K562 (cell line): Measurements from ENCODE around the gene IMMP2L. TPM values are rescaled to one million over a fixed set of nuclear protein-coding genes. Genes with fewer than 3 reads are reported as not detected.

Source experiments
- MITF ChIP-seq: IDR thresholded peaks from 2 replicates; pipeline ENCODE4 v1.6.1; 2014; ENCODE audit warnings: antibody characterized with exemption
- RBFOX2 ChIP-seq: fragments of 200-400 bp; formaldehyde crosslinking; IDR thresholded peaks from 2 replicates; pipeline ENCODE4 v1.6.1; 2017; ENCODE audit warnings: low read depth, mild to moderate bottlenecking, low read length, moderate library complexity
- RHOXF2B ChIP-seq: fragments of 250-450 bp; sonication (Bioruptor Pico); conservative IDR thresholded peaks from 2 replicates; pipeline ENCODE4 v1.5.1; 2021
- SMARCA4 ChIP-seq: fragments of 450-650 bp; IDR thresholded peaks from 2 replicates; pipeline ENCODE4 v1.6.1; 2016
- ZNF224 ChIP-seq: sonication (generic); formaldehyde crosslinking; IDR thresholded peaks from 2 replicates; pipeline ENCODE4 v1.8.0; 2022; ENCODE audit warnings: mild to moderate bottlenecking, missing genetic modification reagents
- ZNF512 ChIP-seq: IDR thresholded peaks from 2 replicates; pipeline ENCODE4 v1.6.1; 2016; ENCODE audit warnings: missing genetic modification characterization, missing compliant biosample characterization
- ZNF695 ChIP-seq: fragments of 450-650 bp; formaldehyde crosslinking; IDR thresholded peaks from 2 replicates; pipeline ENCODE4 v1.4.0; 2020; ENCODE audit warnings: mild to moderate bottlenecking, moderate library complexity
- polyA plus RNA-seq, 8 experiments: library from polyadenylated mRNA; depleted of rRNA in 4 of 8; stranded (reverse) in 5 of 8; unstranded in 3 of 8; fragments of >200 nt; fragmentation: Nextera tagmentation in 2 of 8; fragmentation: Illumina TruSeq in 1 of 8; extraction: Ambion mirVana in 2 of 8; extraction: Trizol in 1 of 8; gene quantifications; 2 replicates each; pipeline versions ENCODE4 v1.2.1 to v1.2.3, GENCODE V29; 2011 to 2014; ENCODE audit warnings: inconsistent platforms in 1 of 8, missing spikeins in 1 of 8
- total RNA-seq, 7 experiments: library from RNA; depleted of rRNA in 6 of 7; stranded (reverse); fragments of >200 nt in 6 of 7; fragmentation: Illumina TruSeq in 2 of 7; extraction: Trizol in 2 of 7; gene quantifications; 2 replicates each; pipeline versions ENCODE4 v1.2.1 to v1.2.3, GENCODE V29; 2011 to 2021; ENCODE audit warnings: low replicate concordance in 1 of 7
- TF ChIP-seq, protein P1 (sequence below), 2 experiments: fragments of 450-650 bp; formaldehyde crosslinking in 1 of 2; IDR thresholded peaks; 2 replicates each; pipeline versions ENCODE4 v1.4.0 to v1.6.1; 2014 to 2020; ENCODE audit warnings: mild to moderate bottlenecking in 2 of 2, borderline replicate concordance in 1 of 2, low read depth in 1 of 2
- TF ChIP-seq, protein P2 (sequence below): fragments of 250-450 bp; sonication (Bioruptor Pico); IDR thresholded peaks from 2 replicates; pipeline ENCODE4 v1.8.0; 2021; ENCODE audit warnings: moderate library complexity, mild to moderate bottlenecking, inconsistent platforms

IMMP2L gene
- total and polyA plus RNA-seq, 9 of the 15 experiments (the other 6 are each of a cell fraction or from before 2014, with no cell fraction given): 29.7 to 116 (median 53.0) TPM

DNA sequence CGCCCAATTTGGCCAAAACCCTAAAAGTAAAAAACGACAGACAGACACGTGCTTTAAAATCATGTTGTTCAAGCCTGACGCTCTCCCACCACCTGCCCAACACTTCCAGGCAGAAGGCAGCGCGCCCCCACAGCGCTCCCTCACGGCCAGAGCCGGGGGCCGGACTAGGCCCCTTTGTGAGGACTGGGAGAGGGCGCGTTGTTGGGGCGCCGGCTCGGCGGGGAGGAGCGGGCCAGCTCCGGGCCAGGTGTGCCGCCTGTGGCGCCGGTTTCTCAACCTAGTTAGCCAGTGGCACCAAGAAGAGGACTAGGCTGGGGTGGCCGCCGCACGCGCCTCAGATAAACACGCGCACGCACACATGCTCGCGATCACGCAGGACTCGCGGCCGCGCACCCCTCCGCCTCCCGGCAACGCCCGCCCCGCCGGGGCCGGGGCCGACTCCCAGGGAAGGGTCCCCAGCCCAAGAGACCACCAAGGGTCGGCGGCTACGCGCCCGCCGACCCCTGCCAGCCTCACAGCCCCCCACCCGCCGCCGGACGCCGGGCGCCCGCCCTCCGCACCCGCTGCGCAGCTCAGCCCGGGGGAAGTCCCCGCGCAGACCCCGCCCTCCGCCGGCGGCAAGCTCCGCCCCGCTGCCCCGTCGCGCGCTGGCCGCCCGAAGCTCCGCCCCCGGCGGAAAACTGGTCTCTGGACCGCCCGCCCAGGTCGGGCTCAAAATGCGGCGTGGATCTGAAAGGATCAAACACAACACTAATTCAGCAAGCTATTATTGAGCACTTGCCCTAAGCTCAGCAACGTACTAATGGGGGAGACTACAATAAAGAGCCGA is at the start of gene IMMP2L (continued):
- TF ChIP-seq, protein P1, sequence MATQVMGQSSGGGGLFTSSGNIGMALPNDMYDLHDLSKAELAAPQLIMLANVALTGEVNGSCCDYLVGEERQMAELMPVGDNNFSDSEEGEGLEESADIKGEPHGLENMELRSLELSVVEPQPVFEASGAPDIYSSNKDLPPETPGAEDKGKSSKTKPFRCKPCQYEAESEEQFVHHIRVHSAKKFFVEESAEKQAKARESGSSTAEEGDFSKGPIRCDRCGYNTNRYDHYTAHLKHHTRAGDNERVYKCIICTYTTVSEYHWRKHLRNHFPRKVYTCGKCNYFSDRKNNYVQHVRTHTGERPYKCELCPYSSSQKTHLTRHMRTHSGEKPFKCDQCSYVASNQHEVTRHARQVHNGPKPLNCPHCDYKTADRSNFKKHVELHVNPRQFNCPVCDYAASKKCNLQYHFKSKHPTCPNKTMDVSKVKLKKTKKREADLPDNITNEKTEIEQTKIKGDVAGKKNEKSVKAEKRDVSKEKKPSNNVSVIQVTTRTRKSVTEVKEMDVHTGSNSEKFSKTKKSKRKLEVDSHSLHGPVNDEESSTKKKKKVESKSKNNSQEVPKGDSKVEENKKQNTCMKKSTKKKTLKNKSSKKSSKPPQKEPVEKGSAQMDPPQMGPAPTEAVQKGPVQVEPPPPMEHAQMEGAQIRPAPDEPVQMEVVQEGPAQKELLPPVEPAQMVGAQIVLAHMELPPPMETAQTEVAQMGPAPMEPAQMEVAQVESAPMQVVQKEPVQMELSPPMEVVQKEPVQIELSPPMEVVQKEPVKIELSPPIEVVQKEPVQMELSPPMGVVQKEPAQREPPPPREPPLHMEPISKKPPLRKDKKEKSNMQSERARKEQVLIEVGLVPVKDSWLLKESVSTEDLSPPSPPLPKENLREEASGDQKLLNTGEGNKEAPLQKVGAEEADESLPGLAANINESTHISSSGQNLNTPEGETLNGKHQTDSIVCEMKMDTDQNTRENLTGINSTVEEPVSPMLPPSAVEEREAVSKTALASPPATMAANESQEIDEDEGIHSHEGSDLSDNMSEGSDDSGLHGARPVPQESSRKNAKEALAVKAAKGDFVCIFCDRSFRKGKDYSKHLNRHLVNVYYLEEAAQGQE (IDR thresholded peaks at IDR 0.05; ENCODE audit: borderline replicate concordance): peak; percentile 69
- TF ChIP-seq, protein P1 (CRISPR knock-in tag; IDR thresholded peaks at IDR 0.05; ENCODE audit: low read depth): peak; percentile 86
- TF ChIP-seq SMARCA4 (peak; percentile 77), MITF (0 out of 2 replicates have a peak, but pooled peaks have one; percentile 31), ZNF224 (peak; percentile 88), RBFOX2 (peak; percentile 92), ZNF695 (CRISPR knock-in tag) (0 out of 2 replicates have a peak, but pooled peaks have one; percentile 80), RHOXF2B (no peak), ZNF512 (tag) (no peak)
- TF ChIP-seq, protein P2, sequence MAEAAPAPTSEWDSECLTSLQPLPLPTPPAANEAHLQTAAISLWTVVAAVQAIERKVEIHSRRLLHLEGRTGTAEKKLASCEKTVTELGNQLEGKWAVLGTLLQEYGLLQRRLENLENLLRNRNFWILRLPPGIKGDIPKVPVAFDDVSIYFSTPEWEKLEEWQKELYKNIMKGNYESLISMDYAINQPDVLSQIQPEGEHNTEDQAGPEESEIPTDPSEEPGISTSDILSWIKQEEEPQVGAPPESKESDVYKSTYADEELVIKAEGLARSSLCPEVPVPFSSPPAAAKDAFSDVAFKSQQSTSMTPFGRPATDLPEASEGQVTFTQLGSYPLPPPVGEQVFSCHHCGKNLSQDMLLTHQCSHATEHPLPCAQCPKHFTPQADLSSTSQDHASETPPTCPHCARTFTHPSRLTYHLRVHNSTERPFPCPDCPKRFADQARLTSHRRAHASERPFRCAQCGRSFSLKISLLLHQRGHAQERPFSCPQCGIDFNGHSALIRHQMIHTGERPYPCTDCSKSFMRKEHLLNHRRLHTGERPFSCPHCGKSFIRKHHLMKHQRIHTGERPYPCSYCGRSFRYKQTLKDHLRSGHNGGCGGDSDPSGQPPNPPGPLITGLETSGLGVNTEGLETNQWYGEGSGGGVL (CRISPR knock-in tag): no peak
